ENCODE data around the gene FOXO3. TPM values are rescaled to one million over a fixed set of nuclear protein-coding genes. Genes with fewer than 3 reads are reported as not detected.

FOXO3 gene
- total and polyA plus RNA-seq, 2 donors (not counting 3 experiments of a cell fraction or from before 2014, with no cell fraction given) = 14.4 to 16.9 TPM

GRCh38 chr6:108644252-108644651 lies 83.5 kb downstream of the FOXO3 start:
- DNase-seq (ENCODE audit: low read depth, low spot score) (no peak), FAIRE-seq (no peak)
- no peaks in the 10 kb centered on the region for H4K20me1 ChIP-seq (replicated peaks; ENCODE audit: control insufficient read depth, extremely low read depth, insufficient read depth, low read length)
- H3K79me2 ChIP-seq (ENCODE audit: control insufficient read depth, insufficient read depth, low read length) = no peaks in the 10 kb centered on the region
- POLR2A ChIA-PET = no interaction called here
- no peak overlapping the region for H3K4me3 ChIP-seq (replicated peaks in 1 of 3; ENCODE audit: insufficient read depth in 1 of 3, low read depth in 1 of 3, low read length in 3 of 3)
- no peak overlapping the region for H3K4me2 ChIP-seq (ENCODE audit: insufficient read depth, low read length)
- H2AFZ ChIP-seq (ENCODE audit: low read depth, low read length) = no peak overlapping the region
- H3K9me3 ChIP-seq (replicated peaks; ENCODE audit: control insufficient read depth, insufficient read depth, low read length) = no peaks in the 10 kb centered on the region
- CTCF ChIA-PET = no interaction called here
- no peak for TF ChIP-seq JUN (IDR thresholded peaks at IDR 0.05; ENCODE audit: borderline replicate concordance, insufficient read depth, insufficient read length, low read depth)
- TF ChIP-seq MYC (IDR thresholded peaks at IDR 0.05; ENCODE audit: low read depth, low read length) = no peak
- TF ChIP-seq EZH2 (IDR thresholded peaks at IDR 0.05; ENCODE audit: borderline replicate concordance, low read depth, low read length, severe bottlenecking) = no peak
- no peak for TF ChIP-seq FOS (IDR thresholded peaks at IDR 0.05; ENCODE audit: borderline replicate concordance, insufficient read depth, low read length)
- TF ChIP-seq CTCF (IDR thresholded peaks at IDR 0.05; ENCODE audit: extremely low read depth in 1 of 2, insufficient read depth in 1 of 2, low read depth in 1 of 2, low read length in 2 of 2) = no peak
- TF ChIP-seq MAX (IDR thresholded peaks at IDR 0.05; ENCODE audit: insufficient read depth, insufficient read length) = no peak
- no peak for TF ChIP-seq POLR2A (IDR thresholded peaks at IDR 0.05; ENCODE audit: low read depth, low read length)
- TF ChIP-seq POLR2AphosphoS5 (IDR thresholded peaks at IDR 0.05; ENCODE audit: insufficient read depth, low read depth, low read length) = no peak
- no peak for TF ChIP-seq GATA2 (IDR thresholded peaks at IDR 0.05; ENCODE audit: insufficient read depth, insufficient read length, low read depth, low read length)
- no peak overlapping the region for H3K9ac ChIP-seq (replicated peaks; ENCODE audit: extremely low read depth, insufficient read depth, low read length)
- no TSS peak for BruUV-seq (replicated peaks)
- no peaks in the 10 kb centered on the region for H3K27me3 ChIP-seq (ENCODE audit: control insufficient read depth in 2 of 2, insufficient read depth in 2 of 2, low read length in 2 of 2)
- no peaks in the 10 kb centered on the region for H3K9me1 ChIP-seq (replicated peaks; ENCODE audit: control insufficient read depth, extremely low read depth, insufficient read depth, low read length)
- H3K4me1 ChIP-seq (ENCODE audit: control insufficient read depth, extremely low read depth, insufficient read depth, low read length) = no peaks in the 10 kb centered on the region
- intact Hi-C loops (cut with micrococcal nuclease) (loop anchor here (2.0 kb wide), 1 partner anchor 15 kb away; no protein-coding TSS in a partner anchor), dilution Hi-C loops (cut with MboI; ENCODE audit: extremely low pct_ligation_motif_present, low sequenced_read_pairs) (no loop called here)
- no peak overlapping the region for H3K27ac ChIP-seq (ENCODE audit: insufficient read depth, low read depth, low read length)
- no peaks in the 10 kb centered on the region for H3K36me3 ChIP-seq (ENCODE audit: control insufficient read depth in 2 of 2, extremely low read depth in 1 of 2, insufficient read depth in 2 of 2, low read length in 2 of 2)
